Liver (tissue), 3 donors: ENCODE results near the gene SHB.

Experiments used
- GABPA ChIP-seq, 2 donors: IDR thresholded peaks in 1 of 2; conservative IDR thresholded peaks in 1 of 2; 2 replicates each; pipeline ENCODE4 v1.6.1; 2016; ENCODE audit warnings: antibody characterized with exemption in 2 of 2, mild to moderate bottlenecking in 1 of 2, moderate library complexity in 1 of 2
- HNF4G ChIP-seq: IDR thresholded peaks from 2 replicates; pipeline ENCODE4 v1.6.1; 2016; ENCODE audit warnings: antibody characterized with exemption
- JUND ChIP-seq, 2 donors: IDR thresholded peaks; 2 replicates each; pipeline ENCODE4 v1.6.1; 2016; ENCODE audit warnings: antibody characterized with exemption in 2 of 2
- RAD21 ChIP-seq, 2 donors: IDR thresholded peaks; 2 replicates each; pipeline ENCODE4 v1.6.1; 2016; ENCODE audit warnings: antibody characterized with exemption in 2 of 2, mild to moderate bottlenecking in 2 of 2
- RXRA ChIP-seq, 2 donors: IDR thresholded peaks; 2 replicates each; pipeline ENCODE4 v1.6.1; 2017 to 2018; ENCODE audit warnings: antibody characterized with exemption in 2 of 2, mild to moderate bottlenecking in 1 of 2
- TAF1 ChIP-seq: conservative IDR thresholded peaks from 2 replicates; pipeline ENCODE4 v1.6.1; 2016; ENCODE audit warnings: antibody characterized with exemption, mild to moderate bottlenecking
- YY1 ChIP-seq: IDR thresholded peaks from 2 replicates; pipeline ENCODE4 v1.6.1; 2016; ENCODE audit warnings: antibody characterized with exemption, mild to moderate bottlenecking
- TF ChIP-seq, protein P1 (sequence below): fragments of 150-350 bp; IDR thresholded peaks from 2 replicates; pipeline ENCODE4 v1.5.1; 2017; ENCODE audit warnings: improper control_type of control experiment, low read depth, low read length; ENCODE audit not compliant: missing input control
- TF ChIP-seq, protein P2 (sequence below): IDR thresholded peaks from 2 replicates; pipeline ENCODE4 v1.6.1; 2016; ENCODE audit warnings: antibody characterized with exemption
- TF ChIP-seq, protein P3 (sequence below): IDR thresholded peaks from 2 replicates; pipeline ENCODE4 v1.6.1; 2016; ENCODE audit warnings: antibody characterized with exemption, mild to moderate bottlenecking
- TF ChIP-seq, protein P4 (sequence below): IDR thresholded peaks from 2 replicates; pipeline ENCODE4 v1.6.1; 2016; ENCODE audit warnings: antibody characterized with exemption
- donor health status: healthy.
- donor health status: healthy.

DNA sequence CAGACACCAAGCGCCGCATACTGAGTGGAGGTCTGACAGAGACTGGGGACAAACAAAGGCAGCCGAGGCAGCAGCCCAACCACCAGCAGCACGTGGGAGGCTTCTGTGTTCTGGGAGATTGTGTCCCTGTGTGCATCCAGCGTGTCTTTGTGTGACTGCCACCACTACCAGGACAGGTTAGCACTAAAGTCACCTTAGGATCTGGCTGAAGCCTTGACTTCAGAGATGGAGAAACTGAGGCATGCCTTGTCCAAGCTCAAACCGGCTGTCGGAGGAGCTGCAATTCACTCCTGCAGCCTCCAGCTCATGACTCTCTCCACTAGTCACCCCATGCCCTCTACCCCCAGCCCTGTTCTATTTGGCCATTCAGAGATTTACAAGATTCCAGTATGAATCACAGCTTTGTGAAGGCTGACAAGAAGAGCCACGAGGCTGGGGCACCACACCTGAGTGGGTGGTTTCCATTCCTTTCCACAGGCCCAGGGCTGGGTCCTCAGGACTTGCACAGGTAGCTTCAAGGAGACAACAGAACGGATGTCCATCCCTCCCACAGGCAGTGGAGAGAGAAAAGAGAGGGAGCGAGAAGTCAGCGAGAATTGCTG, 69.3 kb downstream of the SHB start:
- TF ChIP-seq, protein P1, sequence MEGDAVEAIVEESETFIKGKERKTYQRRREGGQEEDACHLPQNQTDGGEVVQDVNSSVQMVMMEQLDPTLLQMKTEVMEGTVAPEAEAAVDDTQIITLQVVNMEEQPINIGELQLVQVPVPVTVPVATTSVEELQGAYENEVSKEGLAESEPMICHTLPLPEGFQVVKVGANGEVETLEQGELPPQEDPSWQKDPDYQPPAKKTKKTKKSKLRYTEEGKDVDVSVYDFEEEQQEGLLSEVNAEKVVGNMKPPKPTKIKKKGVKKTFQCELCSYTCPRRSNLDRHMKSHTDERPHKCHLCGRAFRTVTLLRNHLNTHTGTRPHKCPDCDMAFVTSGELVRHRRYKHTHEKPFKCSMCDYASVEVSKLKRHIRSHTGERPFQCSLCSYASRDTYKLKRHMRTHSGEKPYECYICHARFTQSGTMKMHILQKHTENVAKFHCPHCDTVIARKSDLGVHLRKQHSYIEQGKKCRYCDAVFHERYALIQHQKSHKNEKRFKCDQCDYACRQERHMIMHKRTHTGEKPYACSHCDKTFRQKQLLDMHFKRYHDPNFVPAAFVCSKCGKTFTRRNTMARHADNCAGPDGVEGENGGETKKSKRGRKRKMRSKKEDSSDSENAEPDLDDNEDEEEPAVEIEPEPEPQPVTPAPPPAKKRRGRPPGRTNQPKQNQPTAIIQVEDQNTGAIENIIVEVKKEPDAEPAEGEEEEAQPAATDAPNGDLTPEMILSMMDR, result no peak
- TF ChIP-seq, protein P2, sequence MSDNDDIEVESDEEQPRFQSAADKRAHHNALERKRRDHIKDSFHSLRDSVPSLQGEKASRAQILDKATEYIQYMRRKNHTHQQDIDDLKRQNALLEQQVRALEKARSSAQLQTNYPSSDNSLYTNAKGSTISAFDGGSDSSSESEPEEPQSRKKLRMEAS, result no peak
- TF ChIP-seq TAF1 (no peak), RAD21 (IDR thresholded peaks at IDR 0.05) (no peak), YY1 (no peak), RXRA (IDR thresholded peaks at IDR 0.05) (no peak), GABPA (IDR thresholded peaks at IDR 0.05 in 1 of 2, conservative IDR thresholded peaks at IDR 0.05 in 1 of 2) (no peak), JUND (IDR thresholded peaks at IDR 0.05) (no peak), HNF4G (no peak)
- TF ChIP-seq, protein P3, sequence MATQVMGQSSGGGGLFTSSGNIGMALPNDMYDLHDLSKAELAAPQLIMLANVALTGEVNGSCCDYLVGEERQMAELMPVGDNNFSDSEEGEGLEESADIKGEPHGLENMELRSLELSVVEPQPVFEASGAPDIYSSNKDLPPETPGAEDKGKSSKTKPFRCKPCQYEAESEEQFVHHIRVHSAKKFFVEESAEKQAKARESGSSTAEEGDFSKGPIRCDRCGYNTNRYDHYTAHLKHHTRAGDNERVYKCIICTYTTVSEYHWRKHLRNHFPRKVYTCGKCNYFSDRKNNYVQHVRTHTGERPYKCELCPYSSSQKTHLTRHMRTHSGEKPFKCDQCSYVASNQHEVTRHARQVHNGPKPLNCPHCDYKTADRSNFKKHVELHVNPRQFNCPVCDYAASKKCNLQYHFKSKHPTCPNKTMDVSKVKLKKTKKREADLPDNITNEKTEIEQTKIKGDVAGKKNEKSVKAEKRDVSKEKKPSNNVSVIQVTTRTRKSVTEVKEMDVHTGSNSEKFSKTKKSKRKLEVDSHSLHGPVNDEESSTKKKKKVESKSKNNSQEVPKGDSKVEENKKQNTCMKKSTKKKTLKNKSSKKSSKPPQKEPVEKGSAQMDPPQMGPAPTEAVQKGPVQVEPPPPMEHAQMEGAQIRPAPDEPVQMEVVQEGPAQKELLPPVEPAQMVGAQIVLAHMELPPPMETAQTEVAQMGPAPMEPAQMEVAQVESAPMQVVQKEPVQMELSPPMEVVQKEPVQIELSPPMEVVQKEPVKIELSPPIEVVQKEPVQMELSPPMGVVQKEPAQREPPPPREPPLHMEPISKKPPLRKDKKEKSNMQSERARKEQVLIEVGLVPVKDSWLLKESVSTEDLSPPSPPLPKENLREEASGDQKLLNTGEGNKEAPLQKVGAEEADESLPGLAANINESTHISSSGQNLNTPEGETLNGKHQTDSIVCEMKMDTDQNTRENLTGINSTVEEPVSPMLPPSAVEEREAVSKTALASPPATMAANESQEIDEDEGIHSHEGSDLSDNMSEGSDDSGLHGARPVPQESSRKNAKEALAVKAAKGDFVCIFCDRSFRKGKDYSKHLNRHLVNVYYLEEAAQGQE, result no peak
- TF ChIP-seq, protein P4, sequence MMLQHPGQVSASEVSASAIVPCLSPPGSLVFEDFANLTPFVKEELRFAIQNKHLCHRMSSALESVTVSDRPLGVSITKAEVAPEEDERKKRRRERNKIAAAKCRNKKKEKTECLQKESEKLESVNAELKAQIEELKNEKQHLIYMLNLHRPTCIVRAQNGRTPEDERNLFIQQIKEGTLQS, result no peak
